Naive thymus-derived CD4-positive, alpha-beta T cell (primary cell): ENCODE measurements around the gene DHX58. TPM values are rescaled to one million over a fixed set of nuclear protein-coding genes. Genes with fewer than 3 reads are reported as not detected.

ENCODE experiments used
- ATAC-seq: fragments of 150-1000 bp; cut with Tn5 transposase; 2 replicates; pipeline ENCODE4 v1.10.0; 2021; ENCODE audit warnings: mild to moderate bottlenecking, moderate library complexity
- CTCF ChIA-PET: fragments of 350-600 bp; sonication (Branson Sonifier 250); formaldehyde crosslinking; loops from one replicate; lab custom pipeline; 2021; ENCODE audit warnings: antibody characterized with exemption; lab: Charles Lee
- POLR2A ChIA-PET: fragments of 350-600 bp; sonication (Branson Sonifier 250); formaldehyde crosslinking; loops from one replicate; lab custom pipeline; 2021; ENCODE audit warnings: antibody characterized with exemption, inconsistent platforms; lab: Charles Lee
- DNase-seq, 9 donors: peaks; one replicate each; pipeline versions ENCODE4 v3.0.0 to v3.0.0-alpha.2; 2020 to 2022; ENCODE audit warnings: mixed read lengths in 1 of 9
- H3K27ac ChIP-seq: one replicate; pipeline ENCODE4 v1.7.0; 2013; ENCODE audit warnings: mild to moderate bottlenecking, low read depth, low read length, moderate library complexity
- H3K27me3 ChIP-seq, 2 donors: one replicate each; pipeline ENCODE4 v1.7.0; 2013; ENCODE audit warnings: low read length in 2 of 2, mild to moderate bottlenecking in 2 of 2, moderate library complexity in 2 of 2; ENCODE audit not compliant: control insufficient read depth in 2 of 2, insufficient read depth in 2 of 2
- H3K36me3 ChIP-seq, 3 experiments: 1 replicate in 2 of 3; 2 replicates in 1 of 3; pipeline ENCODE4 v1.7.0; 2013; ENCODE audit warnings: low read length in 3 of 3, mild to moderate bottlenecking in 3 of 3, moderate library complexity in 1 of 3; ENCODE audit not compliant: insufficient read depth in 3 of 3, control insufficient read depth in 2 of 3
- H3K4me1 ChIP-seq, 2 donors: one replicate each; pipeline ENCODE4 v1.7.0; 2013; ENCODE audit warnings: low read length in 2 of 2, mild to moderate bottlenecking in 2 of 2, moderate library complexity in 1 of 2; ENCODE audit not compliant: control insufficient read depth in 2 of 2, insufficient read depth in 2 of 2
- H3K4me3 ChIP-seq: 2 replicates; pipeline ENCODE4 v1.7.0; 2013; ENCODE audit warnings: mild to moderate bottlenecking, low read length
- H3K9me3 ChIP-seq, 3 experiments: 1 replicate in 2 of 3; 2 replicates in 1 of 3; pipeline ENCODE4 v1.7.0; 2013; ENCODE audit warnings: low read length in 3 of 3; ENCODE audit not compliant: control insufficient read depth in 2 of 3
- H3K27ac Mint-ChIP-seq, 9 donors: one replicate each; pipeline ENCODE4 v1.8.0; 2020 to 2022; ENCODE audit warnings: mixed read lengths in 9 of 9, mild to moderate bottlenecking in 8 of 9, moderate library complexity in 5 of 9, inconsistent platforms in 2 of 9
- H3K27me3 Mint-ChIP-seq, 5 donors: one replicate each; pipeline ENCODE4 v1.8.0; 2021 to 2022; ENCODE audit warnings: mixed read lengths in 5 of 5, mild to moderate bottlenecking in 1 of 5
- H3K36me3 Mint-ChIP-seq, 5 donors: one replicate each; pipeline ENCODE4 v1.8.0; 2020 to 2022; ENCODE audit warnings: mixed read lengths in 5 of 5, mild to moderate bottlenecking in 3 of 5, inconsistent platforms in 1 of 5
- H3K4me1 Mint-ChIP-seq, 7 donors: one replicate each; pipeline ENCODE4 v1.8.0; 2020 to 2022; ENCODE audit warnings: mixed read lengths in 7 of 7, mild to moderate bottlenecking in 3 of 7, inconsistent platforms in 1 of 7
- H3K4me3 Mint-ChIP-seq, 10 donors: one replicate each; pipeline ENCODE4 v1.8.0; 2020 to 2022; ENCODE audit warnings: mild to moderate bottlenecking in 10 of 10, mixed read lengths in 10 of 10, moderate library complexity in 6 of 10, inconsistent platforms in 2 of 10
- H3K9me3 Mint-ChIP-seq, 11 donors: one replicate each; pipeline ENCODE4 v1.8.0; 2020 to 2022; ENCODE audit warnings: mixed read lengths in 11 of 11, mild to moderate bottlenecking in 4 of 11, inconsistent platforms in 1 of 11, moderate library complexity in 1 of 11
- intact Hi-C, 2 donors: fragments of 100-400 bp; cut with micrococcal nuclease; formaldehyde crosslinking; loops; one replicate each; pipeline ENCODE4 v1.15.1; 2023
- polyA plus RNA-seq, 2 donors: library from polyadenylated mRNA; unstranded; fragments of 300-500 nt; fragmentation: Illumina TruSeq; gene quantifications; one replicate each; pipeline ENCODE4 v1.2.3, GENCODE V29; 2021
- total RNA-seq, 6 experiments: library from RNA in 5 of 6; stranded (reverse) in 5 of 6; gene quantifications; 1 replicate in 5 of 6; 2 replicates in 1 of 6; pipeline ENCODE4 v1.2.3 and lab custom pipeline; 2021 to 2026

Gene DHX58
- total and polyA plus RNA-seq, 7 experiments from 2014 or later = 10.1 to 80.5 (median 47.1) TPM

DNA sequence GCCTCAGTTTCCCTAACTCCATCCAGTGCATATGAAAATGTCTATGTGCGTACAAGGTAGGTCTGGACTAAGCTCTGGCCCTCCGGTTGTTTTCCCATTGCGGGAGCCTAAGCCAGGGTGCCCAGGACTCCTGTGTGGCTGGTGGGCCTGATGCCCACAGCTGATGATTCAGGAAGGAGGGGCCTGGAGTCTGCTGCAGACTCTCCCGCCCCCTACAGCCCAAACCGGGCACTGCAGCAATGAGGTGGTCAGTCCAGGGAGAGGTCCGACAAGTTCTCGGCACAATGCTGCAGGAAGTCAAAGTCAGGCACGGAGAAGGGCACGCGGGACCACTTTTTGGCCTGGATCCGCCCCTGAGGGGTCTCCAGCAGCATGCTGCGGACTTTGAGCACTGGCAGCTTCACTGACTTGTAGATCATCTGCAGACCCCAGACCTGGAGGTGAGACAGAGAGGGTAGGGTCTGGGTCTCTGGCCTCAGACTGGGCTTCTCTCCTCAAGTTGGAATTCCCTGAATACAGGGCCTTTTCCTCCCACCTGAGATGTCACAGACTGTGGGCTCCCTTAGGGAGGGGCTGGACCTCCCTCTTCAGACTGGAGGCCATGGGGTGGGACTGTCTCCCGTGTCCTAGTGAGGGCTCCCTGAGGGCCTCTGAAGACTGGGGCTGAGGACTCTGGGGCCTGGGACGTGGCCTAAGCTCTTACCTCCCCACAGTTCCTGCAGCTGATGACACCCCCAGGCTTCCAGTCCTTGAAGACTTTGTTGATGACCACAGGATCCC, 10.8 kb downstream of the DHX58 start:
- H3K27me3 ChIP-seq = no peaks in the 10 kb centered on the region
- Mint-ChIP-seq H3K27ac (no peak overlapping the region), H3K36me3 (peaks cover 0 to 16% (median 0%) of the 10 kb centered on the region in 5 donors), H3K4me3 (no peak overlapping the region), H3K9me3 (no peaks in the 10 kb centered on the region), H3K27me3 (peaks cover 0 to 15% (median 9%) of the 10 kb centered on the region in 5 donors), H3K4me1 (peaks cover 0 to 12% (median 10%) of the 10 kb centered on the region in 7 donors)
- no peak overlapping the region for H3K4me3 ChIP-seq
- no peaks in the 10 kb centered on the region for H3K9me3 ChIP-seq
- peaks cover 0 to 28% (median 0%) of the 10 kb centered on the region in 3 experiments for H3K36me3 ChIP-seq
- DNase-seq = peak in 7 of 9 donors; percentile 34 to 77 (median 44)
- CTCF ChIA-PET = interaction anchor here (0.6 to 2.3 kb wide), 4 partner anchors 12 to 140 kb away, joined by 3 to 7 read pairs (median 5); partner anchors contain the start of gene DHX58
- no peak overlapping the region for H3K27ac ChIP-seq
- ATAC-seq = peak; percentile 72
- POLR2A ChIA-PET = interaction anchor here (2.3 kb wide), 1 partner anchor 11 kb away, joined by 11 read pairs; the partner anchor contains the start of gene DHX58
- peaks cover 6 to 8% of the 10 kb centered on the region in 2 donors for H3K4me1 ChIP-seq
- intact Hi-C loops = loop anchor here (1.0 to 5.0 kb wide), 2 partner anchors 34 kb away; no protein-coding TSS in a partner anchor

GRCh38 chr17:42098730-42099399, 13.6 kb downstream of the DHX58 start:
- peak overlapping the region in 1 of 9 donors; percentile 3 for H3K27ac Mint-ChIP-seq
- peak overlapping the region in 5 of 10 donors; percentile 33 to 49 (median 38) for H3K4me3 Mint-ChIP-seq
- no peak overlapping the region for H3K4me3 ChIP-seq

GRCh38 chr17:42097691-42098631, 14.6 kb downstream of the DHX58 start, which contains the start of gene ZNF385C:
ZNF385C (minus strand) TSS chr17:42098473; CDS start chr17:42063056, 35,417 bp downstream.
- Mint-ChIP-seq H3K36me3 (peaks cover 0 to 3% (median 0%) of the 10 kb centered on the region in 5 donors), H3K4me1 (peaks cover 0 to 12% (median 8%) of the 10 kb centered on the region in 7 donors), H3K9me3 (no peaks in the 10 kb centered on the region), H3K27ac (peak within 1 kb of the TSS in 1 of 9 donors; percentile 3), H3K4me3 (peak within 1 kb of the TSS; percentile 38 to 78 (median 60)), H3K27me3 (peaks cover 0 to 26% (median 17%) of the 10 kb centered on the region in 5 donors)
- H3K9me3 ChIP-seq = no peaks in the 10 kb centered on the region
- intact Hi-C loops = no loop called here
- H3K4me1 ChIP-seq = peaks cover 6 to 8% of the 10 kb centered on the region in 2 donors
- peak; percentile 79 for ATAC-seq
- CTCF ChIA-PET = interaction anchor here (1.0 to 2.5 kb wide), 2 partner anchors 10 to 13 kb away, joined by 3 to 8 read pairs; no protein-coding TSS in a partner anchor
- H3K36me3 ChIP-seq = peaks cover 0 to under 1% (median 0%) of the 10 kb centered on the region in 3 experiments
- DNase-seq = peak in 5 of 9 donors; percentile 24 to 59 (median 36)
- POLR2A ChIA-PET = interaction anchor here (0.9 to 2.0 kb wide), 3 partner anchors 10 to 20 kb away, joined by 3 to 11 read pairs (median 4); partner anchors contain the start of gene DHX58
- no peak within 1 kb of the TSS for H3K27ac ChIP-seq
- no peaks in the 10 kb centered on the region for H3K27me3 ChIP-seq
- H3K4me3 ChIP-seq = peak within 1 kb of the TSS; percentile 39

More at GRCh38 chr17:42098730-42099399, 13.6 kb downstream of the DHX58 start:
- peaks cover 0 to 12% (median 8%) of the 10 kb centered on the region in 7 donors for H3K4me1 Mint-ChIP-seq
- Histone ChIP-seq H3K4me1 (peaks cover 6 to 8% of the 10 kb centered on the region in 2 donors), H3K27me3 (no peaks in the 10 kb centered on the region), H3K27ac (no peak overlapping the region), H3K9me3 (no peaks in the 10 kb centered on the region), H3K36me3 (peaks cover 0 to 9% (median 0%) of the 10 kb centered on the region in 3 experiments)
- H3K27me3 Mint-ChIP-seq = peaks cover 0 to 26% (median 17%) of the 10 kb centered on the region in 5 donors
- no peak for ATAC-seq
- no peaks in the 10 kb centered on the region for H3K9me3 Mint-ChIP-seq
- POLR2A ChIA-PET = interaction anchor here (1.8 to 2.0 kb wide), 2 partner anchors 9 to 14 kb away, joined by 4 to 11 read pairs; partner anchors contain the start of gene DHX58
- intact Hi-C loops = no loop called here
- H3K36me3 Mint-ChIP-seq = peaks cover 0 to 3% (median 0%) of the 10 kb centered on the region in 5 donors
- CTCF ChIA-PET = interaction anchor here (0.8 to 2.5 kb wide), 3 partner anchors 9 to 80 kb away, joined by 3 to 8 read pairs (median 3); no protein-coding TSS in a partner anchor
- DNase-seq = no peak

GRCh38 chr17:42096360-42097111, 16.0 kb downstream of the DHX58 start:
- no peak overlapping the region for H3K4me3 ChIP-seq
- ChIA-PET POLR2A (interaction anchor here (0.8 kb wide), 1 partner anchor 16 kb away, joined by 3 read pairs; the partner anchor contains the start of gene DHX58), CTCF (no interaction called here)
- no peaks in the 10 kb centered on the region for H3K9me3 ChIP-seq
- H3K4me1 ChIP-seq = peaks cover 6 to 8% of the 10 kb centered on the region in 2 donors
- H3K27me3 ChIP-seq = no peaks in the 10 kb centered on the region
- Mint-ChIP-seq H3K27me3 (peaks cover 0 to 34% (median 17%) of the 10 kb centered on the region in 5 donors), H3K4me1 (peaks cover 0 to 10% (median 8%) of the 10 kb centered on the region in 7 donors), H3K4me3 (peak overlapping the region in 2 of 10 donors; percentile 38 to 70), H3K9me3 (no peaks in the 10 kb centered on the region), H3K36me3 (peaks cover 0 to 2% (median 0%) of the 10 kb centered on the region in 5 donors), H3K27ac (no peak overlapping the region)
- no peaks in the 10 kb centered on the region for H3K36me3 ChIP-seq
- no peak for ATAC-seq
- intact Hi-C loops = no loop called here
- no peak for DNase-seq
- H3K27ac ChIP-seq = no peak overlapping the region

DNA sequence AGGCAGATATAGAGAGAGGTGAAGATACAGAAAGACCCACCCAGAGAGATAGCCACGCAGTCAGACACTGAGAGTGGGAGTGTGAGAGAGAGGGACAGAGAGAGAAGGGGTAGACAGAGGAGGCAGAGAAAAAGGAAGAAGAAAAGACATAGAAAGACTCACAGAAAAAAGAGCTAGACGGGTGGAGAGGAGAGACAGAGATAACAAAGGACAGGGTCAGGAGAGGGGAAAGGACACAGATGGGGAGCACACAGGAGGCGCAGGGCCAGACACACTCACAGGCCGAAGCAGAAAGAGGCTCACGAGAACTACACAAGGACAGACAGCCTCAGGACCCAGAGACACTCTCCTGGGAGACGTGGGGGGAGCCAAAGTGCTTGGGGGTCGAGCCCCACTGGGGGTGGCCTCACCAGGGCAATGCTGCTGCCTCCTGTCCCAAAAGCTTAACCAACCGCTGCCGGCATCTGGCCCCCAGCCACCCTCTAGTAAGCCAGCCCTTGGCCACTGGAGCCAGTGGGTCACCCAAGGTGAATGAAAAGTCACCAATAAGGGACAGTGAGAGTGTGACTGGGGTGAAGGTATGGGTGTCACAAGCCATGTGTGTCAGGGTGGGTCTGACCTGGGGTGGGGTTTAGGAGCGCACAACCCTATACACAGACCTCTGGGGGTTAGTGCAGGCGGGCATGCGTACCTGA, 18.0 kb downstream of the DHX58 start:
- no peaks in the 10 kb centered on the region for H3K36me3 Mint-ChIP-seq
- no peak overlapping the region for H3K4me3 Mint-ChIP-seq
- ChIA-PET POLR2A (interaction anchor here (1.3 kb wide), 1 partner anchor 18 kb away, joined by 5 read pairs; the partner anchor contains the start of gene DHX58), CTCF (no interaction called here)
- H3K27ac Mint-ChIP-seq = no peak overlapping the region
- H3K9me3 ChIP-seq = no peaks in the 10 kb centered on the region
- intact Hi-C loops = no loop called here
- H3K27me3 Mint-ChIP-seq = peaks cover 0 to 45% (median 23%) of the 10 kb centered on the region in 5 donors
- H3K9me3 Mint-ChIP-seq = no peaks in the 10 kb centered on the region
- no peaks in the 10 kb centered on the region for H3K27me3 ChIP-seq
- H3K27ac ChIP-seq = no peak overlapping the region
- DNase-seq = no peak
- ATAC-seq = no peak
- H3K4me1 ChIP-seq = peaks cover 6 to 8% of the 10 kb centered on the region in 2 donors
- peaks cover 0 to 11% (median 8%) of the 10 kb centered on the region in 7 donors for H3K4me1 Mint-ChIP-seq
- no peak overlapping the region for H3K4me3 ChIP-seq
- no peaks in the 10 kb centered on the region for H3K36me3 ChIP-seq
